ENCODE results near the gene CADM1.

CADM1 gene

DNA sequence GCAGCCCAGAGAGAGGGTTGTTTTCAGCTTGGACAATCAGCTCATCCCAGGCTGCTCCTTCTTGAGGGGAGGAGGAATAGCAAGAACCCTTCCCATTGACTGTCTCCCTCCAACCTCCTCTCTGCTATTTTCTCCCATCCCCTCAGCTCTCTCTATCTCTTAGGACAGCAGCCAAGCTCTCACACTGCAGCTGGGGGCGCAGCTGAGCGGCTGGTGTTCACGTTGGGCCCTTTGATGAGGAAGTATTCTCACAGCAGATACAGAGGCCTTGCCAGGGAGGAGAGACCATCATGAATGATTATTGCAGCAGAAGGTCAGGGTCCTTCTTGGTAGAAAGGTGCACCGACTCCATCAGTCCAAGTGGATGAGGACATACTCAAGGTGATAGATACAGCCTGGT lies 26.5 kb upstream of the CADM1 start:
- TF ChIP-seq, protein P1, sequence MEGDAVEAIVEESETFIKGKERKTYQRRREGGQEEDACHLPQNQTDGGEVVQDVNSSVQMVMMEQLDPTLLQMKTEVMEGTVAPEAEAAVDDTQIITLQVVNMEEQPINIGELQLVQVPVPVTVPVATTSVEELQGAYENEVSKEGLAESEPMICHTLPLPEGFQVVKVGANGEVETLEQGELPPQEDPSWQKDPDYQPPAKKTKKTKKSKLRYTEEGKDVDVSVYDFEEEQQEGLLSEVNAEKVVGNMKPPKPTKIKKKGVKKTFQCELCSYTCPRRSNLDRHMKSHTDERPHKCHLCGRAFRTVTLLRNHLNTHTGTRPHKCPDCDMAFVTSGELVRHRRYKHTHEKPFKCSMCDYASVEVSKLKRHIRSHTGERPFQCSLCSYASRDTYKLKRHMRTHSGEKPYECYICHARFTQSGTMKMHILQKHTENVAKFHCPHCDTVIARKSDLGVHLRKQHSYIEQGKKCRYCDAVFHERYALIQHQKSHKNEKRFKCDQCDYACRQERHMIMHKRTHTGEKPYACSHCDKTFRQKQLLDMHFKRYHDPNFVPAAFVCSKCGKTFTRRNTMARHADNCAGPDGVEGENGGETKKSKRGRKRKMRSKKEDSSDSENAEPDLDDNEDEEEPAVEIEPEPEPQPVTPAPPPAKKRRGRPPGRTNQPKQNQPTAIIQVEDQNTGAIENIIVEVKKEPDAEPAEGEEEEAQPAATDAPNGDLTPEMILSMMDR (IDR thresholded peaks at IDR 0.05), result no peak
- Histone ChIP-seq H3K27ac (no peak overlapping the region), H3K27me3 (no peaks in the 10 kb centered on the region), H3K4me1 (ENCODE audit: control insufficient read depth in 1 of 2, insufficient read depth in 1 of 2, low read depth in 1 of 2, low read length in 1 of 2) (no peaks in the 10 kb centered on the region), H3K4me3 (ENCODE audit: low read depth in 1 of 2, low read length in 1 of 2) (no peak overlapping the region), H3K36me3 (no peaks in the 10 kb centered on the region), H3K9me3 (no peaks in the 10 kb centered on the region)

DNA sequence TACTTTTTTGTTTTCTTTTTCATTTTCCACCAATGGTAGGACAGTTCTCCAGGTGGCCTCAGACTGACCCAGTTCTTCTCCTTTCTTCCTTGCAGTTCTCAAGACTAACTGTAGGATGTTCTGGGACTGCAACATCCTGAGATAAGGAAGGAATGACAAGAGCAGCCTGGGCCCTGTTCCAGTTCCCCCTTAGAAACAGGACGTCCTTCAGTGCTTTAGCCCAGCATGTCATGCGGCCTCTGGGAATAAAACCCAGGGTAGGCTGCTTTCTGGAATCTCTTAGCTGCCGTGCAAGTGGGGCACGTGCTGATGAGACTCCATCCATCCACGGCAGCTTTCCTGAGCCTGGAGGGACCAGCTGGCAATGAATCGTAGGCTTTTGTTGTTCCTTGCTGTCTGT lies 24.0 kb upstream of the CADM1 start:
- H3K4me3 ChIP-seq (ENCODE audit: low read depth in 1 of 2, low read length in 1 of 2), result no peak overlapping the region
- TF ChIP-seq, protein P1 (IDR thresholded peaks at IDR 0.05), result no peak
- no peak overlapping the region for H3K27ac ChIP-seq
- no peaks in the 10 kb centered on the region for H3K36me3 ChIP-seq
- H3K9me3 ChIP-seq, result no peaks in the 10 kb centered on the region
- no peaks in the 10 kb centered on the region for H3K4me1 ChIP-seq (ENCODE audit: control insufficient read depth in 1 of 2, insufficient read depth in 1 of 2, low read depth in 1 of 2, low read length in 1 of 2)
- no peaks in the 10 kb centered on the region for H3K27me3 ChIP-seq

DNA sequence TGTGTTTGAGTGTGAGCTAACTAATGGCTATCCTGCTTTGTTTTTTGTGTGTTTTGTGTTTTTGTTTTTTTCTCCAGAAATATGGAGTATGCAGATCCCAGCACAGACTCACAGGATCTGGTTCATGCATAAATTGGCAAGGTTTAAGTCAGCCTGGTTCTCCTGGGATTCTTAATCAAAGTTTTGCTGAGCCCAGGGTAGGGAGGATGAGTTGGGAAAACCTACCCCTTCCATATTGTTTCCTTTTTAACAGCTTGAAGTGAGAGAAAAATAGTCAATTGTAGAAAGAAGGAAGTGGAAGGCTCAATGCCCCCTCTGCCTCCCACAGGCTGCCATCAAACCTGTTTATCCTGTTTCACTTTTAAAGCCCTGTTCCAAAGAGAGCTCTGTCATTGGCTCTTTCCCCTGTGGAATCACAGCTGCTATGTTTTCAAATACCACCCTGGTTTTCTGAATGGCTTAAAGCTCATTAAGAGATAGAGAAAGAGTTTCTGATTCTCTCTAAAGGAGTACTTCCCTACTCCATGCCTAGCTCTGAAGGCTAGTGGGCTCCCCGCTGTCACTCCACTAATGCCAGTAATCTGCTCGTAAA lies 23.4 kb upstream of the CADM1 start:
- no peaks in the 10 kb centered on the region for H3K36me3 ChIP-seq
- no peaks in the 10 kb centered on the region for H3K9me3 ChIP-seq
- H3K27me3 ChIP-seq, result no peaks in the 10 kb centered on the region
- H3K27ac ChIP-seq, result no peak overlapping the region
- no peak overlapping the region for H3K4me3 ChIP-seq (ENCODE audit: low read depth in 1 of 2, low read length in 1 of 2)
- H3K4me1 ChIP-seq (ENCODE audit: control insufficient read depth in 1 of 2, insufficient read depth in 1 of 2, low read depth in 1 of 2, low read length in 1 of 2), result no peaks in the 10 kb centered on the region
- TF ChIP-seq, protein P1 (IDR thresholded peaks at IDR 0.05), result no peak

DNA sequence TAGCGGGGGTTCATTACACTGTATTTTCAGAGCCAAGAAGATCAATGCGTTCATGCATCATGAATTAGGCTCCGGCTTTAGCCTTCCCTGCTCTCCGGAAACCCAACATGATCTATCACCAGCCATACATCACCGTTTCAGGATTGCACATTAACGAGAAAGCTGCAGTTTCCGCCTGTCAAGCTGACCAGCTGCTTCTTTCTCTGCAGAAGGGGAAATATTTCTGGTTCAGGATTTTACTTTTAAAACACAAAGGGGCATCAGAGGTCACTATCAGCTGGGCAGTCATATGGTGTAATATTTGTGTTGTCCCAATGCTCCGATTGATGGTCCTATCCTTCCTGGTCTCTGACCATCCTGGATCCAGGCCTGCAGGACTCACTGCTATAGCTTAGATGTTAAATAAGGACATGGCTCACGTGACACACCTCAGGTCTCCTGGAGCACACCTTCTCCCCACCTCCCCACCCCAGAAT lies 21.4 kb upstream of the CADM1 start:
- Histone ChIP-seq H3K4me3 (ENCODE audit: low read depth in 1 of 2, low read length in 1 of 2) (no peak overlapping the region), H3K27me3 (no peaks in the 10 kb centered on the region)
- TF ChIP-seq, protein P1 (IDR thresholded peaks at IDR 0.05), result no peak

DNA sequence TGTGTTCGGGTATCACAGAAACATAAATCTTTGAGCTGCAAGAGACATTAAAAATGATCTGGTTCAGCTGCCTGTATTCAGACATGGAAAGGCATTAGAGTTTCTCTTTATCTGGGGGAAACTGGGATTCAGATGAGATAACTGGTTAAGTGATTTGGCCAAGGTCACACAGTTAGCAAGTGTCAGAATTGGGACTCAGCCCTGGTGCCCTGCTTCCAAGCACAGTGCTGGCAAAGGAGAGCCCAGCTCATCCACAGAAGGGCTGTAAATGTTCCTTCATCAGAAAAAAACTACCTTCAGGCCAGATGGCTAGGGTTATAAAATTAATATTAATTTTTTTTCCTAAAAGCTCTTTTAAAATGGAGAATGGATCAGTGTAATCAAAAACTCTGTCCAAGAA lies 20.4 kb upstream of the CADM1 start:
- TF ChIP-seq, protein P1 (IDR thresholded peaks at IDR 0.05), result no peak
- no peaks in the 10 kb centered on the region for H3K4me1 ChIP-seq (ENCODE audit: control insufficient read depth in 1 of 2, insufficient read depth in 1 of 2, low read depth in 1 of 2, low read length in 1 of 2)
- H3K9me3 ChIP-seq, result no peaks in the 10 kb centered on the region
- H3K27me3 ChIP-seq, result peaks cover 5% of the 10 kb centered on the region
- no peak overlapping the region for H3K27ac ChIP-seq
- H3K4me3 ChIP-seq (ENCODE audit: low read depth in 1 of 2, low read length in 1 of 2), result no peak overlapping the region
- no peaks in the 10 kb centered on the region for H3K36me3 ChIP-seq

More for the DNA sequence above, 21.4 kb upstream of the CADM1 start:
- Histone ChIP-seq H3K9me3 (no peaks in the 10 kb centered on the region), H3K36me3 (no peaks in the 10 kb centered on the region), H3K4me1 (ENCODE audit: control insufficient read depth in 1 of 2, insufficient read depth in 1 of 2, low read depth in 1 of 2, low read length in 1 of 2) (no peaks in the 10 kb centered on the region), H3K27ac (no peak overlapping the region)
